HEK293T (cell line): ENCODE results near the gene STAT6.

Experiments used
- BHLHE40 ChIP-seq: fragments of 450-650 bp; IDR thresholded peaks from 2 replicates; pipeline ENCODE4 v1.6.1; 2016; ENCODE audit warnings: mild to moderate bottlenecking, moderate library complexity, borderline replicate concordance
- NFRKB ChIP-seq: fragments of 450-650 bp; IDR thresholded peaks from 2 replicates; pipeline ENCODE4 v1.6.1; 2016; ENCODE audit warnings: mild to moderate bottlenecking, moderate library complexity
- SP1 ChIP-seq: fragments of 450-650 bp; IDR thresholded peaks from 2 replicates; pipeline ENCODE4 v1.6.1; 2017

GRCh38 chr12:57156701-57157403 is 45.7 kb upstream of the STAT6 start:
- no peak for TF ChIP-seq SP1
- no peak for TF ChIP-seq NFRKB
- no peak for TF ChIP-seq BHLHE40
